Prostate gland (tissue), 2 donors: ENCODE results near the gene WDR72.

ENCODE experiments used
- CTCF ChIP-seq, 4 experiments: fragments of 200-600 bp in 2 of 4; fragments of 450-650 bp in 2 of 4; sonication (generic) in 2 of 4; IDR thresholded peaks; 1 replicate in 3 of 4; 2 replicates in 1 of 4; pipeline ENCODE4 v1.5.1; 2016 to 2019; ENCODE audit warnings: antibody characterized with exemption in 4 of 4, mild to moderate bottlenecking in 2 of 4, moderate library complexity in 2 of 4
- POLR2AphosphoS5 ChIP-seq: sonication (generic); formaldehyde crosslinking; IDR thresholded peaks from one replicate; pipeline ENCODE4 v1.6.1; 2017; ENCODE audit warnings: antibody characterized with exemption

GRCh38 chr15:53536479-53537120 lies 222.9 kb downstream of the WDR72 start:
- TF ChIP-seq POLR2AphosphoS5 (no peak), CTCF (IDR thresholded peaks at IDR 0.05) (no peak)
